Islet precursor cell (in vitro differentiated cells): ENCODE results near the gene CEP89.
"Not testable (repeated sequence)": the region's sequence is repeated elsewhere in the genome, so short reads cannot be mapped to it uniquely, and the experiment has no call there.

Experiments used
- DNase-seq: peaks from one replicate; pipeline ENCODE4 v3.0.0-alpha.2; 2018

Gene CEP89

GRCh38 chr19:32868206-32868950, 103.4 kb downstream of the CEP89 start:
- DNase-seq = no peak

GRCh38 chr19:32867436-32867835, 104.3 kb downstream of the CEP89 start:
- DNase-seq = not testable (repeated sequence)

- DNase-seq = no peak
Measured at GRCh38 chr19:32866564-32867265, 105.0 kb downstream of the CEP89 start.

- no peak for DNase-seq
Measured at GRCh38 chr19:32866061-32866460, 105.7 kb downstream of the CEP89 start.

- DNase-seq = no peak
Measured at GRCh38 chr19:32865326-32865725, 106.4 kb downstream of the CEP89 start.

- DNase-seq = no peak
Measured at GRCh38 chr19:32864318-32865007, 107.3 kb downstream of the CEP89 start.

- DNase-seq = no peak
Measured at GRCh38 chr19:32863841-32864240, 107.9 kb downstream of the CEP89 start.

- DNase-seq = no peak
Measured at GRCh38 chr19:32863301-32863700, 108.5 kb downstream of the CEP89 start.

- no peak for DNase-seq
Measured at GRCh38 chr19:32862741-32863140, 109.0 kb downstream of the CEP89 start.

GRCh38 chr19:32862173-32862572, 109.6 kb downstream of the CEP89 start:
- DNase-seq = no peak

GRCh38 chr19:32861596-32861995, 110.2 kb downstream of the CEP89 start:
- DNase-seq = no peak

- DNase-seq = no peak
Measured at GRCh38 chr19:32859591-32859990, 112.2 kb downstream of the CEP89 start.

- no peak for DNase-seq
Measured at GRCh38 chr19:32858559-32858958, 113.2 kb downstream of the CEP89 start.

GRCh38 chr19:32858155-32858554, 113.6 kb downstream of the CEP89 start:
- DNase-seq = no peak

- no peak for DNase-seq
Measured at GRCh38 chr19:32857584-32857983, 114.2 kb downstream of the CEP89 start.

- not testable (repeated sequence) for DNase-seq
Measured at GRCh38 chr19:32856818-32857217, 114.9 kb downstream of the CEP89 start.

GRCh38 chr19:32852216-32852615, 119.5 kb downstream of the CEP89 start:
- DNase-seq = no peak

- not testable (repeated sequence) for DNase-seq
Measured at GRCh38 chr19:32848035-32848434, 123.7 kb downstream of the CEP89 start.

GRCh38 chr19:32843716-32844245, 128.0 kb downstream of the CEP89 start:
- DNase-seq = no peak

- no peak for DNase-seq
Measured at GRCh38 chr19:32842061-32842460, 129.7 kb downstream of the CEP89 start.

GRCh38 chr19:32837531-32837930, 134.2 kb downstream of the CEP89 start:
- DNase-seq = no peak

- DNase-seq = not testable (repeated sequence)
Measured at GRCh38 chr19:32833388-32833787, 138.4 kb downstream of the CEP89 start.

GRCh38 chr19:32832825-32833224, 138.9 kb downstream of the CEP89 start:
- DNase-seq = not testable (repeated sequence)

GRCh38 chr19:32832094-32832493, 139.7 kb downstream of the CEP89 start:
- DNase-seq = not testable (repeated sequence)
